Neural cell (in vitro differentiated cells): ENCODE data around the gene SRGAP3.

Experiments used
- CTCF ChIP-seq: fragments of 450-650 bp; IDR thresholded peaks from 2 replicates; pipeline ENCODE4 v1.5.1; 2014; ENCODE audit warnings: antibody characterized with exemption, mild to moderate bottlenecking, moderate library complexity; ENCODE audit not compliant: poor library complexity, severe bottlenecking
- EP300 ChIP-seq: fragments of 450-650 bp; conservative IDR thresholded peaks from 2 replicates; pipeline ENCODE4 v1.6.1; 2014; ENCODE audit warnings: antibody characterized with exemption, mild to moderate bottlenecking, moderate library complexity; ENCODE audit not compliant: poor library complexity, severe bottlenecking
- EZH2 ChIP-seq: fragments of 200-600, 300-800 bp; shearing (Covaris generic), sonication (generic); IDR thresholded peaks from 2 replicates; pipeline ENCODE4 v1.6.1; 2014; ENCODE audit warnings: antibody characterized with exemption, low read length, borderline replicate concordance, mild to moderate bottlenecking; ENCODE audit not compliant: insufficient read depth, poor library complexity, severe bottlenecking
- MXI1 ChIP-seq: fragments of 450-650 bp; conservative IDR thresholded peaks from 2 replicates; pipeline ENCODE4 v1.6.1; 2014; ENCODE audit warnings: antibody characterized with exemption, mild to moderate bottlenecking; ENCODE audit not compliant: poor library complexity, severe bottlenecking
- POLR2AphosphoS5 ChIP-seq: IDR thresholded peaks from 2 replicates; pipeline ENCODE4 v1.6.1; 2012

- TF ChIP-seq CTCF (no peak), POLR2AphosphoS5 (no peak), EZH2 (no peak), MXI1 (no peak), EP300 (no peak)
These were observed 39.7 kb downstream of the SRGAP3 start for GRCh38 chr3:9209777-9210176.
